ENCODE data around the gene DNAJB6.

DNA sequence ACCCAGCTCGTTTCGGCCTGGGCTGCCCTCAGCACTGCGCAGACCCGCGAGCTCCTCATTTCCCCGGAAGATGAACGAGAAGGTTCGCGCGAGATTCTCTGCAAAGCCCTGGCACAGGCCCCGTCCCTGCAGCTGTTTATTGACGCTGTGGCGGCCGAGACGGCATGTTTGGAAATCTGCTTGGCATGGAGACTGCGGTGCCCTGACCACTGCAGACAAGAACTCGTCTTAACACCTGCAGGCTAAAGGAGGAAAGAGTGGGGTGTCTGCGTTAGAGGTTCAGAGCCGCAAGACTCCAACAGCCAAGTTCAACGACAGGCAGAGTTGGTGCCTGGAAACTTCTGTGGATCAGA lies 125.6 kb downstream of the DNAJB6 start:
- TF ChIP-seq CTCF (IDR thresholded peaks at IDR 0.05) (no peak), ZFX (IDR thresholded peaks at IDR 0.05; ENCODE audit: borderline replicate concordance) (no peak)

Measured in 22Rv1 (cell line).